B cell (primary cell): Measurements from ENCODE around the gene KRTAP13-3. TPM values are rescaled to one million over a fixed set of nuclear protein-coding genes. Genes with fewer than 3 reads are reported as not detected.
A peak's percentile ranks its signal among the peaks of the same experiment; 100 is the strongest.

Experiments
- ATAC-seq: fragments of 200-7000 bp; cut with Tn5 transposase; one replicate; pipeline ENCODE4 v1.10.0; 2021; ENCODE audit warnings: low read depth, mild to moderate bottlenecking, moderate number of reproducible peaks, moderate library complexity
- CTCF ChIA-PET: fragments of 350-600 bp; sonication (Branson Sonifier 250); formaldehyde crosslinking; loops from one replicate; lab custom pipeline; 2021; ENCODE audit warnings: antibody characterized with exemption, inconsistent platforms; lab: Charles Lee
- POLR2A ChIA-PET: fragments of 350-600 bp; sonication (Branson Sonifier 250); formaldehyde crosslinking; loops from one replicate; lab custom pipeline; 2021; ENCODE audit warnings: antibody characterized with exemption; lab: Charles Lee
- DNase-seq: peaks from one replicate; pipeline ENCODE4 v3.0.0; 2013
- H2AFZ ChIP-seq: 2 replicates; pipeline ENCODE4 v1.6.1; 2012; ENCODE audit warnings: mild to moderate bottlenecking, low read depth, low read length; ENCODE audit not compliant: insufficient read depth, poor library complexity, severe bottlenecking
- H3K27ac ChIP-seq, 2 donors: 1 replicate in 1 of 2; 2 replicates in 1 of 2; pipeline ENCODE4 v1.5.1; 2012 to 2013; ENCODE audit warnings: low read length in 2 of 2, mild to moderate bottlenecking in 2 of 2, moderate library complexity in 1 of 2
- H3K27me3 ChIP-seq, 4 experiments: fragments of 200-600 bp in 1 of 4; sonication (generic) in 1 of 4; replicated peaks in 1 of 4; 1 replicate in 2 of 4; 2 replicates in 2 of 4; pipeline versions ENCODE4 v1.6.1 to v1.7.0; 2013 to 2016; ENCODE audit warnings: low read length in 3 of 4, mild to moderate bottlenecking in 2 of 4, mixed read lengths in 1 of 4, moderate library complexity in 1 of 4; ENCODE audit not compliant: insufficient read depth in 4 of 4, control insufficient read depth in 3 of 4; ENCODE audit errors: control extremely low read depth in 1 of 4
- H3K36me3 ChIP-seq, 2 experiments: replicated peaks in 1 of 2; 1 replicate in 1 of 2; 2 replicates in 1 of 2; pipeline versions ENCODE4 v1.6.1 to v1.7.1; 2013; ENCODE audit warnings: low read length in 1 of 2; ENCODE audit not compliant: insufficient read depth in 2 of 2, control insufficient read depth in 1 of 2; ENCODE audit errors: control extremely low read depth in 1 of 2, extremely low read depth in 1 of 2
- H3K4me1 ChIP-seq, 2 donors: fragments of 200-600 bp in 1 of 2; sonication (generic) in 1 of 2; 1 replicate in 1 of 2; 2 replicates in 1 of 2; pipeline versions ENCODE4 v1.5.1 to v1.6.1; 2013 to 2017; ENCODE audit warnings: low read length in 2 of 2; ENCODE audit not compliant: control insufficient read depth in 2 of 2, insufficient read depth in 2 of 2
- H3K4me2 ChIP-seq: replicated peaks from 2 replicates; pipeline ENCODE3; 2012; ENCODE audit warnings: mild to moderate bottlenecking, low read depth, low read length; ENCODE audit not compliant: poor library complexity, severe bottlenecking
- H3K4me3 ChIP-seq, 5 experiments: fragments of 200-600 bp in 1 of 5; sonication (generic) in 1 of 5; 1 replicate in 3 of 5; 2 replicates in 2 of 5; pipeline versions ENCODE4 v1.5.1 to v1.7.0; 2011 to 2016; ENCODE audit warnings: low read length in 4 of 5, mild to moderate bottlenecking in 4 of 5, low read depth in 2 of 5, control low read depth in 1 of 5, moderate library complexity in 1 of 5; ENCODE audit not compliant: insufficient read depth in 1 of 5; ENCODE audit errors: control extremely low read depth in 1 of 5, extremely low read depth in 1 of 5
- H3K79me2 ChIP-seq: fragments of 200-600 bp; sonication (generic); one replicate; pipeline ENCODE4 v1.6.0; 2016; ENCODE audit warnings: low read length; ENCODE audit not compliant: control insufficient read depth, insufficient read depth
- H3K9ac ChIP-seq: fragments of 200-600 bp; sonication (generic); 2 replicates; pipeline ENCODE4 v1.6.1; 2017; ENCODE audit warnings: mild to moderate bottlenecking, low read length, moderate library complexity
- H3K9me3 ChIP-seq, 3 donors: one replicate each; pipeline versions ENCODE4 v1.6.1 to v1.7.1; 2013; ENCODE audit warnings: low read length in 2 of 3; ENCODE audit not compliant: control insufficient read depth in 2 of 3, insufficient read depth in 1 of 3; ENCODE audit errors: control extremely low read depth in 1 of 3
- H4K20me1 ChIP-seq: 2 replicates; pipeline ENCODE4 v1.6.0; 2012; ENCODE audit warnings: mild to moderate bottlenecking, low read length; ENCODE audit not compliant: insufficient read depth, control insufficient read depth, poor library complexity, severe bottlenecking
- H3K27ac Mint-ChIP-seq: one replicate; pipeline ENCODE4 v1.8.0; 2021; ENCODE audit warnings: mixed read lengths
- H3K27me3 Mint-ChIP-seq: one replicate; pipeline ENCODE4 v1.8.0; 2021; ENCODE audit warnings: mixed read lengths
- H3K4me1 Mint-ChIP-seq: one replicate; pipeline ENCODE4 v1.8.0; 2021; ENCODE audit warnings: mixed read lengths
- H3K4me3 Mint-ChIP-seq: one replicate; pipeline ENCODE4 v1.8.0; 2021; ENCODE audit warnings: mixed read lengths
- H3K9me3 Mint-ChIP-seq: one replicate; pipeline ENCODE4 v1.8.0; 2022; ENCODE audit warnings: mixed read lengths; ENCODE audit not compliant: insufficient read depth
- EZH2 ChIP-seq: IDR thresholded peaks from 2 replicates; pipeline ENCODE4 v1.6.1; 2012; ENCODE audit warnings: borderline replicate concordance, low read depth, mild to moderate bottlenecking, moderate library complexity, low read length; ENCODE audit not compliant: insufficient read depth, poor library complexity, severe bottlenecking
- WGBS: methylation state at CpG from one replicate; pipeline ENCODE4 v1.1.5; 2013; ENCODE audit warnings: missing lambda C conversion rate; ENCODE audit not compliant: insufficient coverage; 5-methylcytosine and 5-hydroxymethylcytosine counted together
- intact Hi-C: fragments of 100-400 bp; cut with micrococcal nuclease; formaldehyde crosslinking; loops from one replicate; pipeline ENCODE4 v1.10.0; 2022
- polyA plus RNA-seq: library from polyadenylated mRNA; depleted of rRNA; stranded (reverse); fragments of >200 nt; gene quantifications from 2 replicates; pipeline ENCODE4 v1.2.3, GENCODE V29; 2012
- total RNA-seq, 2 donors: library from RNA; stranded (reverse); fragments of 120-200 nt in 1 of 2; gene quantifications; 1 replicate in 1 of 2; 2 replicates in 1 of 2; pipeline versions ENCODE4 v1.2.3 to v1.2.4, GENCODE V29; 2013 to 2022
- TF ChIP-seq, protein P1 (sequence below): fragments of 200-600 bp; IDR thresholded peaks from one replicate; pipeline ENCODE4 v1.8.0; 2022; ENCODE audit warnings: antibody characterized with exemption, mild to moderate bottlenecking

Gene KRTAP13-3
- total and polyA plus RNA-seq, 2 donors (not counting 1 experiment from before 2014, with no cell fraction given) = not detected

- Mint-ChIP-seq H3K4me1 (no peaks in the 10 kb centered on the region), H3K27me3 (no peaks in the 10 kb centered on the region), H3K9me3 (peaks cover 2% of the 10 kb centered on the region), H3K27ac (no peak overlapping the region), H3K4me3 (no peak overlapping the region)
- TF ChIP-seq EZH2 = no peak
- TF ChIP-seq, protein P1, sequence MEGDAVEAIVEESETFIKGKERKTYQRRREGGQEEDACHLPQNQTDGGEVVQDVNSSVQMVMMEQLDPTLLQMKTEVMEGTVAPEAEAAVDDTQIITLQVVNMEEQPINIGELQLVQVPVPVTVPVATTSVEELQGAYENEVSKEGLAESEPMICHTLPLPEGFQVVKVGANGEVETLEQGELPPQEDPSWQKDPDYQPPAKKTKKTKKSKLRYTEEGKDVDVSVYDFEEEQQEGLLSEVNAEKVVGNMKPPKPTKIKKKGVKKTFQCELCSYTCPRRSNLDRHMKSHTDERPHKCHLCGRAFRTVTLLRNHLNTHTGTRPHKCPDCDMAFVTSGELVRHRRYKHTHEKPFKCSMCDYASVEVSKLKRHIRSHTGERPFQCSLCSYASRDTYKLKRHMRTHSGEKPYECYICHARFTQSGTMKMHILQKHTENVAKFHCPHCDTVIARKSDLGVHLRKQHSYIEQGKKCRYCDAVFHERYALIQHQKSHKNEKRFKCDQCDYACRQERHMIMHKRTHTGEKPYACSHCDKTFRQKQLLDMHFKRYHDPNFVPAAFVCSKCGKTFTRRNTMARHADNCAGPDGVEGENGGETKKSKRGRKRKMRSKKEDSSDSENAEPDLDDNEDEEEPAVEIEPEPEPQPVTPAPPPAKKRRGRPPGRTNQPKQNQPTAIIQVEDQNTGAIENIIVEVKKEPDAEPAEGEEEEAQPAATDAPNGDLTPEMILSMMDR = peak; percentile 16
- H3K4me2 ChIP-seq = no peak overlapping the region
- H3K79me2 ChIP-seq = no peaks in the 10 kb centered on the region
- intact Hi-C loops = no loop called here
- H2AFZ ChIP-seq = no peak overlapping the region
- no peak for ATAC-seq
- DNase-seq = no peak
- no peak overlapping the region for H3K27ac ChIP-seq
- no peaks in the 10 kb centered on the region for H3K4me1 ChIP-seq
- no peak overlapping the region for H3K9ac ChIP-seq
- peaks cover 0 to 7% (median 0%) of the 10 kb centered on the region in 3 donors for H3K9me3 ChIP-seq
- POLR2A ChIA-PET = no interaction called here
- no peaks in the 10 kb centered on the region for H3K36me3 ChIP-seq
- H3K27me3 ChIP-seq = no peaks in the 10 kb centered on the region
- H4K20me1 ChIP-seq = no peaks in the 10 kb centered on the region
- CTCF ChIA-PET = no interaction called here
- WGBS = 25% methylated on average over 3 of the region's 10 CpGs
- no peak overlapping the region for H3K4me3 ChIP-seq
Observed at GRCh38 chr21:30434033-30434631, 8.4 kb upstream of the KRTAP13-3 start.

DNA sequence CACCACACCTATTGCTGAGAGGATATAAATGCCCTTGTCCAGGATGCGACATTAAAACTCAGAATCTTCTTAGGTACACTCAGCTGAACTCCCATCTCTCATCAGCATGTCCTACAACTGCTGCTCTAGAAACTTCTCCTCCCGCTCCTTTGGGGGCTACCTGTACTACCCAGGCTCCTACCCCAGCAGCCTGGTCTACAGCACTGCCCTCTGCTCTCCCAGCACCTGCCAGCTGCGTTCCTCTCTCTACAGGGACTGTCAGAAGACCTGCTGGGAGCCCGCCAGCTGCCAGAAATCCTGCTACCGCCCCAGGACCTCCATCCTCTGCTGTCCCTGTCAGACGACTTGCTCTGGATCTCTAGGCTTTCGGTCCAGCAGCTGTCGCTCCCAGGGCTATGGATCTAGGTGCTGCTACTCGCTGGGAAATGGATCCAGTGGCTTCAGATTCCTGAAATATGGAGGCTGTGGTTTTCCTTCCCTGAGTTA is 4.5 kb upstream of the KRTAP13-3 start, which contains the start of gene KRTAP13-4:
Gene KRTAP13-4 (plus strand): TSS at position 51 of the 486 bp plus-strand sequence. CDS start 56 bp downstream, at position 107.
- ChIA-PET POLR2A (no interaction called here), CTCF (no interaction called here)
- WGBS = 73% methylated on average over 8 of the region's 9 CpGs
- Histone ChIP-seq H3K27me3 (no peaks in the 10 kb centered on the region), H3K9ac (no peak within 1 kb of the TSS), H3K4me1 (no peaks in the 10 kb centered on the region), H4K20me1 (no peaks in the 10 kb centered on the region), H3K9me3 (peaks cover 0 to 9% (median 0%) of the 10 kb centered on the region in 3 donors), H3K27ac (no peak within 1 kb of the TSS), H3K36me3 (no peaks in the 10 kb centered on the region), H3K79me2 (no peaks in the 10 kb centered on the region), H3K4me2 (no peak within 1 kb of the TSS), H2AFZ (no peak within 1 kb of the TSS), H3K4me3 (no peak within 1 kb of the TSS)
- H3K27me3 Mint-ChIP-seq = no peaks in the 10 kb centered on the region
- no peak within 1 kb of the TSS for H3K27ac Mint-ChIP-seq
- TF ChIP-seq, protein P1 = no peak
- TF ChIP-seq EZH2 = no peak
- intact Hi-C loops = no loop called here
- H3K4me3 Mint-ChIP-seq = no peak within 1 kb of the TSS
- H3K4me1 Mint-ChIP-seq = no peaks in the 10 kb centered on the region
- H3K9me3 Mint-ChIP-seq = peaks cover 2% of the 10 kb centered on the region
- ATAC-seq (no peak), DNase-seq (no peak)
